ENCODE measurements around the gene COL3A1. TPM values are rescaled to one million over a fixed set of nuclear protein-coding genes. Genes with fewer than 3 reads are reported as not detected.

COL3A1 gene
- total and polyA plus RNA-seq, 2 experiments from 2014 or later: 0.17 to 0.31 TPM

DNA sequence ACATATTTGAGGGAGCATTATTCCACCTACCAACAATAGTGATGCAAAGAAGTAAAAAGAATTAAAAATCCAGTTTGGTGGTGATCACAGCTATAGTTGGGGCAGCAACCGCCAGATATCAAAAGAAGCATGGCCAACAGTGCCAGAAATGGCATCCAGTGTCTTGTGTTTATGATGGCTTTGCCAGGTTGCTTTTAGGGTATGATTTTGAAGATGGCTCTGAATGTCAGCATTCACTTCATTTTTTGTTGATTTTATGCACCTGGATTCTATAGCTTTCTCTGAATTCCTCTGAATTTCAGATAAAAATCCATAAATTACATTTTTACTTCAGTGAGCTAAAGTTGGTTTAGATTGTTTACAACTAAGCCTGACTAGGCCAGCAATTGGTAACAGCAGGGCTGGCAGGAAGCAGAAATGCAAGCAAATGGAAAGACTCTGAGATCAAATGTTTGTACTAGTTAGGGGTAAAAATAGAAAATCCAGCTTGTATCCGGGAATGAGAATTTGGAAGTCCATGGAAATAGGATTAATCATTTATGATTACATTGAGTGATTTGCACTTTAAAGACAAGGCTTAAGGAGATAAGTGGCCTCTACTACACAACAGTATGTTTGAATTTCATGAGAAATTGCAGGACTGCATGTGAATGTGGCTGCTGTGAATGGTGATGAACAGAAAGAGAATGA, 40.4 kb downstream of the COL3A1 start (continued):
- TF ChIP-seq, protein P1, sequence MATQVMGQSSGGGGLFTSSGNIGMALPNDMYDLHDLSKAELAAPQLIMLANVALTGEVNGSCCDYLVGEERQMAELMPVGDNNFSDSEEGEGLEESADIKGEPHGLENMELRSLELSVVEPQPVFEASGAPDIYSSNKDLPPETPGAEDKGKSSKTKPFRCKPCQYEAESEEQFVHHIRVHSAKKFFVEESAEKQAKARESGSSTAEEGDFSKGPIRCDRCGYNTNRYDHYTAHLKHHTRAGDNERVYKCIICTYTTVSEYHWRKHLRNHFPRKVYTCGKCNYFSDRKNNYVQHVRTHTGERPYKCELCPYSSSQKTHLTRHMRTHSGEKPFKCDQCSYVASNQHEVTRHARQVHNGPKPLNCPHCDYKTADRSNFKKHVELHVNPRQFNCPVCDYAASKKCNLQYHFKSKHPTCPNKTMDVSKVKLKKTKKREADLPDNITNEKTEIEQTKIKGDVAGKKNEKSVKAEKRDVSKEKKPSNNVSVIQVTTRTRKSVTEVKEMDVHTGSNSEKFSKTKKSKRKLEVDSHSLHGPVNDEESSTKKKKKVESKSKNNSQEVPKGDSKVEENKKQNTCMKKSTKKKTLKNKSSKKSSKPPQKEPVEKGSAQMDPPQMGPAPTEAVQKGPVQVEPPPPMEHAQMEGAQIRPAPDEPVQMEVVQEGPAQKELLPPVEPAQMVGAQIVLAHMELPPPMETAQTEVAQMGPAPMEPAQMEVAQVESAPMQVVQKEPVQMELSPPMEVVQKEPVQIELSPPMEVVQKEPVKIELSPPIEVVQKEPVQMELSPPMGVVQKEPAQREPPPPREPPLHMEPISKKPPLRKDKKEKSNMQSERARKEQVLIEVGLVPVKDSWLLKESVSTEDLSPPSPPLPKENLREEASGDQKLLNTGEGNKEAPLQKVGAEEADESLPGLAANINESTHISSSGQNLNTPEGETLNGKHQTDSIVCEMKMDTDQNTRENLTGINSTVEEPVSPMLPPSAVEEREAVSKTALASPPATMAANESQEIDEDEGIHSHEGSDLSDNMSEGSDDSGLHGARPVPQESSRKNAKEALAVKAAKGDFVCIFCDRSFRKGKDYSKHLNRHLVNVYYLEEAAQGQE (IDR thresholded peaks at IDR 0.05; ENCODE audit: unreplicated experiment): no peak
- no peak for TF ChIP-seq JUNB (IDR thresholded peaks at IDR 0.05; ENCODE audit: unreplicated experiment)
- no peak for TF ChIP-seq CREB1 (CRISPR knock-in tag; IDR thresholded peaks at IDR 0.05; ENCODE audit: low read depth)

DNA sequence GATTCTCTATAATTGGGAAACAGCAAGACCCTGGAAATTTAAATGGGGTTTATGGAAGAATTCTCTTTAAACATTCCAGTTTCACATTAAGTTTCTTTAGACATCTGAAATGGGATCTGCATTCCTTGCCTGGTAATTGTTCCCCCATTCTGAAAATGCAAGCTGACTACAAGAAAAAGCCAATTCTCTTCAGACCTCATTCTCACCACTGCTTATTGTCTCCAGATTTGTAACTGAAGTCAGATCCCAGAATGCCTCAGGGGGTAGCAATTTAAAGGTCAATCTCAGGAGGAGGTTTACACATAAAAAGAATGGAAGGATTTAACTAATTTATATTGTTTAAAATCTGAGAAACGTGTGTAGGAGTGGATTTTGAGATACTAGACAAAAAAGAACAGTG, 41.2 kb downstream of the COL3A1 start:
- Histone ChIP-seq H3K4me3 (no peak overlapping the region), H3K36me3 (ENCODE audit: insufficient read depth) (no peaks in the 10 kb centered on the region), H3K27me3 (ENCODE audit: insufficient read depth) (no peaks in the 10 kb centered on the region), H3K27ac (ENCODE audit: low read depth) (no peak overlapping the region), H4K20me1 (replicated peaks; ENCODE audit: insufficient read depth) (no peaks in the 10 kb centered on the region), H3K9me2 (ENCODE audit: insufficient read depth) (no peaks in the 10 kb centered on the region), H2AFZ (no peak overlapping the region), H3K79me2 (replicated peaks; ENCODE audit: insufficient read depth) (no peaks in the 10 kb centered on the region), H3K4me1 (ENCODE audit: insufficient read depth) (peaks cover 5% of the 10 kb centered on the region; the same call in 1 of the 2 replicates), H3K4me2 (no peak overlapping the region), H3F3A (replicated peaks; ENCODE audit: low read depth) (no peaks in the 10 kb centered on the region)
- ATAC-seq (no peak), DNase-seq (ENCODE audit: low spot score) (peak; percentile 7)
- 0 out of 2 replicates have a peak overlapping the region, but pooled peaks have one; percentile 23 for H3K27ac Mint-ChIP-seq
- H3K9me3 Mint-ChIP-seq: no peaks in the 10 kb centered on the region
- H3K4me1 Mint-ChIP-seq: peaks cover 9% of the 10 kb centered on the region; the same call in 2 of the 3 replicates
- H3K4me3 Mint-ChIP-seq: no peak overlapping the region
- H3K27me3 Mint-ChIP-seq (ENCODE audit: insufficient read depth, low read depth, poor library complexity): no peaks in the 10 kb centered on the region
- no peaks in the 10 kb centered on the region; the same call in 2 of the 3 replicates for H3K36me3 Mint-ChIP-seq (ENCODE audit: low read depth)
- TF ChIP-seq ZNF331 (CRISPR knock-in tag; IDR thresholded peaks at IDR 0.05; ENCODE audit: low read depth) (no peak), ZNF114 (CRISPR knock-in tag; IDR thresholded peaks at IDR 0.05) (no peak), EZH2 (IDR thresholded peaks at IDR 0.05; ENCODE audit: low read depth, unreplicated experiment) (no peak), POLR2AphosphoS5 (IDR thresholded peaks at IDR 0.05; ENCODE audit: low read depth) (no peak), STAT1 (IDR thresholded peaks at IDR 0.05; ENCODE audit: unreplicated experiment) (no peak), NANOG (IDR thresholded peaks at IDR 0.05; ENCODE audit: borderline replicate concordance) (no peak), JUNB (IDR thresholded peaks at IDR 0.05; ENCODE audit: unreplicated experiment) (no peak)
- TF ChIP-seq, protein P2, sequence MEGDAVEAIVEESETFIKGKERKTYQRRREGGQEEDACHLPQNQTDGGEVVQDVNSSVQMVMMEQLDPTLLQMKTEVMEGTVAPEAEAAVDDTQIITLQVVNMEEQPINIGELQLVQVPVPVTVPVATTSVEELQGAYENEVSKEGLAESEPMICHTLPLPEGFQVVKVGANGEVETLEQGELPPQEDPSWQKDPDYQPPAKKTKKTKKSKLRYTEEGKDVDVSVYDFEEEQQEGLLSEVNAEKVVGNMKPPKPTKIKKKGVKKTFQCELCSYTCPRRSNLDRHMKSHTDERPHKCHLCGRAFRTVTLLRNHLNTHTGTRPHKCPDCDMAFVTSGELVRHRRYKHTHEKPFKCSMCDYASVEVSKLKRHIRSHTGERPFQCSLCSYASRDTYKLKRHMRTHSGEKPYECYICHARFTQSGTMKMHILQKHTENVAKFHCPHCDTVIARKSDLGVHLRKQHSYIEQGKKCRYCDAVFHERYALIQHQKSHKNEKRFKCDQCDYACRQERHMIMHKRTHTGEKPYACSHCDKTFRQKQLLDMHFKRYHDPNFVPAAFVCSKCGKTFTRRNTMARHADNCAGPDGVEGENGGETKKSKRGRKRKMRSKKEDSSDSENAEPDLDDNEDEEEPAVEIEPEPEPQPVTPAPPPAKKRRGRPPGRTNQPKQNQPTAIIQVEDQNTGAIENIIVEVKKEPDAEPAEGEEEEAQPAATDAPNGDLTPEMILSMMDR (conservative IDR thresholded peaks at IDR 0.05; ENCODE audit: low read depth in 2 of 2): no peak
- TF ChIP-seq, protein P3, sequence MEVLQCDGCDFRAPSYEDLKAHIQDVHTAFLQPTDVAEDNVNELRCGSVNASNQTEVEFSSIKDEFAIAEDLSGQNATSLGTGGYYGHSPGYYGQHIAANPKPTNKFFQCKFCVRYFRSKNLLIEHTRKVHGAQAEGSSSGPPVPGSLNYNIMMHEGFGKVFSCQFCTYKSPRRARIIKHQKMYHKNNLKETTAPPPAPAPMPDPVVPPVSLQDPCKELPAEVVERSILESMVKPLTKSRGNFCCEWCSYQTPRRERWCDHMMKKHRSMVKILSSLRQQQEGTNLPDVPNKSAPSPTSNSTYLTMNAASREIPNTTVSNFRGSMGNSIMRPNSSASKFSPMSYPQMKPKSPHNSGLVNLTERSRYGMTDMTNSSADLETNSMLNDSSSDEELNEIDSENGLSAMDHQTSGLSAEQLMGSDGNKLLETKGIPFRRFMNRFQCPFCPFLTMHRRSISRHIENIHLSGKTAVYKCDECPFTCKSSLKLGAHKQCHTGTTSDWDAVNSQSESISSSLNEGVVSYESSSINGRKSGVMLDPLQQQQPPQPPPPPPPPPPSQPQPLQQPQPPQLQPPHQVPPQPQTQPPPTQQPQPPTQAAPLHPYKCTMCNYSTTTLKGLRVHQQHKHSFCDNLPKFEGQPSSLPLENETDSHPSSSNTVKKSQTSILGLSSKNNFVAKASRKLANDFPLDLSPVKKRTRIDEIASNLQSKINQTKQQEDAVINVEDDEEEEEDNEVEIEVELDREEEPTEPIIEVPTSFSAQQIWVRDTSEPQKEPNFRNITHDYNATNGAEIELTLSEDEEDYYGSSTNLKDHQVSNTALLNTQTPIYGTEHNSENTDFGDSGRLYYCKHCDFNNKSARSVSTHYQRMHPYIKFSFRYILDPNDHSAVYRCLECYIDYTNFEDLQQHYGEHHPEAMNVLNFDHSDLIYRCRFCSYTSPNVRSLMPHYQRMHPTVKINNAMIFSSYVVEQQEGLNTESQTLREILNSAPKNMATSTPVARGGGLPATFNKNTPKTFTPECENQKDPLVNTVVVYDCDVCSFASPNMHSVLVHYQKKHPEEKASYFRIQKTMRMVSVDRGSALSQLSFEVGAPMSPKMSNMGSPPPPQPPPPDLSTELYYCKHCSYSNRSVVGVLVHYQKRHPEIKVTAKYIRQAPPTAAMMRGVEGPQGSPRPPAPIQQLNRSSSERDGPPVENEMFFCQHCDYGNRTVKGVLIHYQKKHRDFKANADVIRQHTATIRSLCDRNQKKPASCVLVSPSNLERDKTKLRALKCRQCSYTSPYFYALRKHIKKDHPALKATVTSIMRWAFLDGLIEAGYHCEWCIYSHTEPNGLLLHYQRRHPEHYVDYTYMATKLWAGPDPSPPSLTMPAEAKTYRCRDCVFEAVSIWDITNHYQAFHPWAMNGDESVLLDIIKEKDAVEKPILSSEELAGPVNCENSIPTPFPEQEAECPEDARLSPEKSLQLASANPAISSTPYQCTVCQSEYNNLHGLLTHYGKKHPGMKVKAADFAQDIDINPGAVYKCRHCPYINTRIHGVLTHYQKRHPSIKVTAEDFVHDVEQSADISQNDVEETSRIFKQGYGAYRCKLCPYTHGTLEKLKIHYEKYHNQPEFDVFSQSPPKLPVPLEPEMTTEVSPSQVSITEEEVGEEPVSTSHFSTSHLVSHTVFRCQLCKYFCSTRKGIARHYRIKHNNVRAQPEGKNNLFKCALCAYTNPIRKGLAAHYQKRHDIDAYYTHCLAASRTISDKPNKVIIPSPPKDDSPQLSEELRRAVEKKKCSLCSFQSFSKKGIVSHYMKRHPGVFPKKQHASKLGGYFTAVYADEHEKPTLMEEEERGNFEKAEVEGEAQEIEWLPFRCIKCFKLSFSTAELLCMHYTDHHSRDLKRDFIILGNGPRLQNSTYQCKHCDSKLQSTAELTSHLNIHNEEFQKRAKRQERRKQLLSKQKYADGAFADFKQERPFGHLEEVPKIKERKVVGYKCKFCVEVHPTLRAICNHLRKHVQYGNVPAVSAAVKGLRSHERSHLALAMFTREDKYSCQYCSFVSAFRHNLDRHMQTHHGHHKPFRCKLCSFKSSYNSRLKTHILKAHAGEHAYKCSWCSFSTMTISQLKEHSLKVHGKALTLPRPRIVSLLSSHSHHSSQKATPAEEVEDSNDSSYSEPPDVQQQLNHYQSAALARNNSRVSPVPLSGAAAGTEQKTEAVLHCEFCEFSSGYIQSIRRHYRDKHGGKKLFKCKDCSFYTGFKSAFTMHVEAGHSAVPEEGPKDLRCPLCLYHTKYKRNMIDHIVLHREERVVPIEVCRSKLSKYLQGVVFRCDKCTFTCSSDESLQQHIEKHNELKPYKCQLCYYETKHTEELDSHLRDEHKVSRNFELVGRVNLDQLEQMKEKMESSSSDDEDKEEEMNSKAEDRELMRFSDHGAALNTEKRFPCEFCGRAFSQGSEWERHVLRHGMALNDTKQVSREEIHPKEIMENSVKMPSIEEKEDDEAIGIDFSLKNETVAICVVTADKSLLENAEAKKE (CRISPR knock-in tag; IDR thresholded peaks at IDR 0.05): no peak
